IPS-NIHi11 (cell line): ENCODE data around the gene CAMTA1.
A peak's percentile ranks its signal among the peaks of the same experiment; 100 is the strongest.

Experiments
- DNase-seq: peaks from one replicate; pipeline ENCODE4 v3.0.0; 2012; ENCODE audit warnings: mixed read lengths, low spot score

The CAMTA1 gene

DNA sequence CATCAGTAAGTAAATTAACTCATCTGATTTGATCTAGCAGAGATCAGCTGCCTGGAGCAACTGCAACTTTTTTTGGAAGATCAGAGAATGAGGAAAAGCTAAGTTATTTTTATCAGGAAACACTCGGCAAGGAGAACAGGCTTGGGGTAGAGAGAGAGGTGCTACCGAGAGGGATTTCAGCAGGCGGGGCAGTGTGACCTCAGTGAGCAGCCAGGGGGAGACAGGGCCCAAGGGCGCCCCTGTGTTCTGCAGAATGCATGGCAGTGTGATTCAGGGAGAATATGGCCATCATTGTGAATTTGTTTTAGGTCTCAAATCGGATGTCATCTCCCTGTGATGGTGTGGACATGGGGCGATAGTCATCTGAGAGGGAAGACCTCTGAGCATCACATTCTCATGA, 501.8 kb downstream of the CAMTA1 start:
- no peak for DNase-seq

DNA sequence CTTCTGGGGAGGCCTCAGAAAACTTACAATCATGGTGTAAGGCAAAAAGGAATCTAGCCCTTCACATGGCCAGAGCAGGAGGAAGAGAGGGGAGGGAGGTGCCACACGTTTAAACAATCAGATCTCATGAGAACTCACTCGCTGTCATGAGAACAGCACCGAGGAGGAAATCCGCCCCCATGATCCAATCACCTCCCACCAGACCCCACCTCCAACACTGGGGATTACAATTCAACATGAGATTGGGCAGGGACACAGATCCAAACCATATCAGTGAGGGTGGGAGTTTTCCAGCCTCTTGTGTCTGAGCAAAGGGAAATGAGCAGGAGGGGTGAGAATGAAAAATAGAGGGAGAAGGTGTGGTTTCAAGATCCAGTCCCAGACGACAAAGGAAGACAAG, 503.7 kb downstream of the CAMTA1 start:
- DNase-seq: no peak

DNA sequence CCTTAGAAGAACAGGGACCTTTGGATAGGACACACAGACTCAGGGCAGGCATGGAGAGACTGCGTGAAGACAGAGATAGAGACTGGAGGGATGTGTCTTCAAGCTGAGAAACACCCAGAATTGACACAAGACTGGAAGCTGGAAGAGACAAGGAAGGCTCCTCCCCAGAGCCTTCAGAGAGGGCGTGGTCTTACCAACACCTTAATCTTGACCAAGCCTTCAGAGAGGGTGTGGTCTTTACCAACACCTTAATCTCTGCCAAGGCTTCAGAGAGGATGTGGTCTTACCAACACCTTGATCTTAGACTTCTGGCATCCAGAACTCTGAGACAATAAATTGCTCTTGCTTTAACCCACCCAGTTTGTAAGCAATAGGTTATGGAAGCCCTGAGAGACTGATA, 504.4 kb downstream of the CAMTA1 start:
- no peak for DNase-seq

DNA sequence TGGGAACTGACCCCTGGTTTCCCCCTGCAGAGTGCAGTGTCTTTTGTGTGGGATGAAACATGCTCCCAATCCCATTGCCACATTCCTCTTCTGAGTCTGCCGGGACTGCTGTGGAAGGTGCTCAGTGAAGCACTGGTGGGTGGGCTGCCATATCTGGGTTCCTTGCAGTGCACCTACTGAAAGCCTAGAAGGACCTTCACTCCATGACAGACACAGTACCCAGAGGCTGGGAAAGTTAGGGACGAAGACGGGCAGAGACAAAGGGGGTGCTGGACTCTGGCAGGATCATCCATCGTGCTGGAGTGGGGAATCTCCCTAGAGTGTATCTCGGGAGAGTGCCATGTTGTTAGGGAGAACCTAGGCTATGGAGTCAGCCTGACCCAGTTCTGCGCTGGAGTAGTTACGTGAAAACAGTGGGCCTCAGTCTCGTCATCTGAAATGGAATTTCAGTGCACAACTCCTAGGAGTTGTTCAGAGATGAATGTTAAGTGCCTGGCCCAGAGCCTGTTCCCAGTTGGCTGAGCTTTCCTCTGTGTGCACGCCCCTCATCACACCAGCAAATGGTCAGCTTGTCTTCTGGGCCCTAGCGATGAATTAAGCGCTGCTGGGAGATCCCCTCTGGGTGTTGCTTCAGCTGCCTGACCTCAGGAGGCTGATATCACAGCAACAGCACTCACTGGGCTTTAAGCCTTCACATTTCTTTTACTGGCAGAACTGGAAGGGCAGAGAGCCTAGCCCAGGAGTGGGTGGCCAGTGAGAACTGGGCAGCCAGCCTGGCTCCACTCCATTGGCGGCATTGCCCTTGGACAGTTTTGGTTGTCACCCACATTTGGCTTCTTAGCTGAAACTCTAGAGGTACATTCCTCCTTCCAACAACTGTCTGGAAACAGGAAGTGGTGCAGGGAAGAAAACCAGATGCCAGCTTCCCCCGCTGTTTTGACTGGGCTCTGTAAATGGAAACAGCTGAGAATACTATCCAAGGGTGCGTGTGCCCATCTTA, 506.0 kb downstream of the CAMTA1 start:
- DNase-seq: no peak

- DNase-seq: no peak
Measured at GRCh38 chr1:7292036-7292681, 506.9 kb downstream of the CAMTA1 start.

DNA sequence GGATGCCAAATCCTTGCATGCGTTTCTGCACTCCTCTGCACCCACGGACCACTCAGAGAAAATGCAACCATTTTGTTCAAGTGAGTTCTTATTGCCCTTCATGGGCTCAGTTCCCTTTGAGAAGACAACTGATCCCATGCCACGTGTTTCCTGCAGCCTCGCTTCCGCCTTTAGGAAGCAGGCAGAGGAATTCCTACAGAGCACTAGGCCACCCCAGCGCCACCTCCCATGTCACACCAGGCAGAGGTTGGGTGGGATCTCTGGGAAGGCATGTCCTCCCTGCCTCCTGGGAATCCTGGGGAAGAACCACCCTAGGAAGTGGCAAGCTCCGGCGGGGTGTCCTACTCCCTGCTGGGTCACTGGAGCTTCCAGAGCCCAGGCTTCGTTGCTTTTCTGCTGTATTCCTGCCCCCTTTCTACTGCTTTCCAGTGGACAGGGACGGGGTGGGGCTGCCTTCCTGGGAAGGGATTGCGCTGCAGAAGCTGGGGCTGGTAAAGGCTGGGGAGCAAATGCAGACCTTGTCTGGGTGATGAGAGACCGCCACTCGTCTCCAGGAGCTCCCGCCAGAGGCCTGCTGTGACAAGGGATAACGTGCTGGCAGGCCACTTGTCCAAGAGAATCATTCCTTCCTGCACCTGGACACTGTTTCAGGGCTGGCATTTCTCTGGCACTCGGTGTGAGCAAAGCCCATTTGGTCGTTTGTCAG, 507.6 kb downstream of the CAMTA1 start:
- DNase-seq: no peak

GRCh38 chr1:7293702-7294629, 508.7 kb downstream of the CAMTA1 start:
- no peak for DNase-seq

DNA sequence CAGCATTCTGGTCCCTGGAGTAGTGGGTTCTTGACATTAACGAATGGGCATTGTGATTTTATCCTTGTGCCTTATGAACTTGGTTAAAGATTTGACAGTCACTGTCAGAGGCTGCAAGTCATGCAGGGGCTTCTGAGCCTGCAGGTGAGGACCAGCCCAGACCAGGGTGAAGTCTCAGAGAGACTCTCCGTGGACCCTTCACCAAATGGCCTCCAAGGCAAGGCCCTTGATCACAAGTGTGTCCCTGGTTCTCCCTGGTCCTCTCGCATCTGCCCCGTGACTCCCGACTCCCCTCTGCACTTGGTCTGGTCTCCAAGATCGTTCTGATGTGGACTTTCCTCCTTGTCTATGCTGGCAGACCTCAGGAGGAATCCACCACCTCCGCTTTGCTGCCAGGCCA, 509.4 kb downstream of the CAMTA1 start:
- DNase-seq: no peak

DNA sequence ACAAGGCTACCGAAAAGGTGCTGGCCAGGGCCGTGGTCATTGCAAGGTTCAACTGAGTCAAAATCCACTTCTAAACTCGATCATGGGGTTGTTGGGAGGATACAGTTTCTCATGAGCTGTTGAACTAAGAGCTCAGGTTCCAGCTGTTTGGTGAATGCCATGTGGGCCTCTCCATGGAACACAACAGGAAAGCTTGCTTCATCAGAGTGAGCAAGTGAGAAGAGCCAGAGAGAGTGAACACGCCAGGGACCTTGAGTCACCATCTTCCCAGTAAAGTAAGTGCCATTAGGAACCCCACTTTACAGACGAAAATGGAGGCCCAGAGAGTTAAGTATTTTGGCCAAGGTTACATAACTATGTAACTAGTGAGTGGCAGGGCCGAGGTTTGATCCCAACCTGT, 510.7 kb downstream of the CAMTA1 start:
- DNase-seq: no peak

- no peak for DNase-seq
Measured at GRCh38 chr1:7296968-7297367, 511.7 kb downstream of the CAMTA1 start.

- peak; percentile 35 for DNase-seq
Measured at GRCh38 chr1:7298145-7298544, 512.9 kb downstream of the CAMTA1 start.

GRCh38 chr1:7298749-7299151, 513.5 kb downstream of the CAMTA1 start:
- no peak for DNase-seq

- DNase-seq: peak; percentile 50
Measured at GRCh38 chr1:7299329-7299799, 514.1 kb downstream of the CAMTA1 start.

- no peak for DNase-seq
Measured at GRCh38 chr1:7299994-7300393, 514.7 kb downstream of the CAMTA1 start.

DNA sequence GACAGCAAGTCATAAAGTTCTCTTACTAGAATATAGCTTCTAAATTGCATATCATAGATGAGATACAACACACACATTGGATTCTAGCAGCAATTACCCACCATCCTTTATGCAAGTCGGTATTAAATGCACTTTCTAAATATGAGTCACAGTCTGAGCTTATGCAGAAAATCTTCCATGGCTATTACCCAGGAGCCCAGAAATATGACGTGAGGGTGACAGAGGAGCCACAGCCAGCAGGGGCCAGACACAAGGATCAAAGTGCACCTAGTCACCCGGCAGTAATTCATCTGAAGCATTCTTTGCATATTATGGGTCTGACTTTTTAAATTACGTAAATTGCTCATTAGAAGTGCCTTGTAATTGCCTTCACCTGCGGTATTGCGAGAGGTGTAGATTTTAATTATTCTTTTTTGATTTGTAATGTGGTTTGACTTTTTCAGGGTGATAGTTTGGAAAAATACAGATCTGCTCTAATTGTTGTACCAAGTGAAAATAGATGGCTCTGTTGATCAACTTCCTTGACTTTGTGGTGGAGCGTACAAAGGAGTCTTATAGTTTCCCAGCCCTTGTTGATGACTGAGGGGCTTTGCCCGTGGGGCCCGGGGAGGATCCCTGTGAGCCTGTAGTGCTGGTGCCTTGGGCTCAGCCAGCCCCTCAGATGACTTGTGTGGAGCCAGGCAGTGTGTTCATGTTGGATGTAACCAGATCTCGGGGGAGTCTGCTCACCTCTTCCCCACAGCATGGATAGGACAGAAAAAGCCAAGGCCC, 515.8 kb downstream of the CAMTA1 start:
- no peak for DNase-seq

DNA sequence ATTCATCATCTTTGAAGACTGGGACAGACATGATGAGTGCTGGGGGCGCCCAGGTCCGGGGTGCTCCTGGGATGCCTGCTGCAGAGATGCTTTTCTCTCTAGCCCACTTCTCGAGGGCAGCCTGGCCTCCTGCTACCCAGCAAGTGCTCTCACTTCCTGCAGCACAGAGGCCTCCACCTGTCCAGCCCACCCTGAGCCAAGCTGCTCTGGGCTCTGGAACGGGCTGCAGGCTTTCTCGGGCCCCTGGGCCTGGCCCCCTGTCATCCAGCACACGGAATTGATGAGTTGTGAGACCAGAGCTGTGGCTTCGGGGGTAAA, 516.4 kb downstream of the CAMTA1 start:
- no peak for DNase-seq

GRCh38 chr1:7302126-7302525, 516.9 kb downstream of the CAMTA1 start:
- no peak for DNase-seq

- DNase-seq: no peak
Measured at GRCh38 chr1:7302873-7303272, 517.6 kb downstream of the CAMTA1 start.

- no peak for DNase-seq
Measured at GRCh38 chr1:7303554-7304317, 518.5 kb downstream of the CAMTA1 start.

GRCh38 chr1:7313081-7313546, 527.9 kb downstream of the CAMTA1 start:
- DNase-seq: no peak
